Nephron progenitor cell (in vitro differentiated cells): Measurements from ENCODE around the gene COMT.

ENCODE experiments used
- DNase-seq: peaks from one replicate; pipeline ENCODE4 v3.0.0; 2021
- H3K27ac Mint-ChIP-seq: 2 replicates; pipeline ENCODE4 v1.8.0; 2021; ENCODE audit warnings: mild to moderate bottlenecking, moderate library complexity, mixed read lengths
- H3K27me3 Mint-ChIP-seq: 2 replicates; pipeline ENCODE4 v1.8.0; 2021; ENCODE audit warnings: mild to moderate bottlenecking, low read depth, mixed read lengths; ENCODE audit not compliant: poor library complexity
- H3K36me3 Mint-ChIP-seq: 2 replicates; pipeline ENCODE4 v1.8.0; 2021; ENCODE audit warnings: low read depth, mixed read lengths
- H3K4me1 Mint-ChIP-seq: 2 replicates; pipeline ENCODE4 v1.8.0; 2021; ENCODE audit warnings: mixed read lengths
- H3K4me3 Mint-ChIP-seq: 2 replicates; pipeline ENCODE4 v1.8.0; 2021; ENCODE audit warnings: mild to moderate bottlenecking, moderate library complexity, mixed read lengths
- H3K9me3 Mint-ChIP-seq: 2 replicates; pipeline ENCODE4 v1.8.0; 2021; ENCODE audit warnings: mild to moderate bottlenecking, moderate library complexity, mixed read lengths
- TF ChIP-seq, protein P1 (sequence below): fragments of 200-600 bp; sonication (generic); IDR thresholded peaks from 2 replicates; pipeline ENCODE4 v1.5.0; 2021; ENCODE audit warnings: antibody characterized with exemption

COMT gene

DNA sequence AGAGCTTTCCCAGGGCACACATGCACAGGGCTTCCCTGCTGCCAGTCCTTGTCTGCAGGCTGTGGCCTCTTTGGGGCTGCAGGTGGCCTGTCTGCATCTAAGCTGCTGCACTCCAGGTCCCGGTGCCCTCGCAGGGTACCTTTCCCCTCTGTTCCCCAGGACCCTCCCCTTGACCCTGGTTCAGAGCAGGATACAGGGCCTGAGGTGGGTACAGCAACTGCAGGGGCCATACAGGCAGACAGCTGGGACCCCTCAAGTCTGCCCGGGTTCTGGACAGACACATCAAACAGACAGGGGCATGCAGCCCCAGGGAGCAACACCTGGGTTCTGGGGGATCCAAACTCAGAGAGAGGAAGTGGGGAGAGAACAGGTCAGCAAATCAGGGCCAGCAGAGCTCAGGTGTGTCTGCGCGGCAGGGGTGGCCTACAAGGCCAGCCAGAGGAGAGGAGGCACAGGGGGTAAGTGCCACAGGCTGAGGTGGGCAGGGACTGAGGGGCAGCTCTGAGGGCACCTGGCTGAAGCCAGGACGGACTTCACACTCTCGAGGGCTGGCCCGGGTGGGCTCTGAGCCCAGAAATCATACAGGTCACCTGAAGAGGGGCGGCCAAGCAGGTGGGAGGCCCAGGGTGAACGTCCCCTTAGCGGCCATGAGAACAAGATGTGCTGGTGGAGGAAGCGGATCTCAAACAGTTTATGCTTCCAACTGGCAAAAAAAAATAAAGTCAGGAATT lies 29.9 kb upstream of the COMT start:
- peaks cover 15% of the 10 kb centered on the region for H3K9me3 Mint-ChIP-seq
- peaks cover 5% of the 10 kb centered on the region for H3K4me1 Mint-ChIP-seq
- no peak for DNase-seq
- TF ChIP-seq, protein P1, sequence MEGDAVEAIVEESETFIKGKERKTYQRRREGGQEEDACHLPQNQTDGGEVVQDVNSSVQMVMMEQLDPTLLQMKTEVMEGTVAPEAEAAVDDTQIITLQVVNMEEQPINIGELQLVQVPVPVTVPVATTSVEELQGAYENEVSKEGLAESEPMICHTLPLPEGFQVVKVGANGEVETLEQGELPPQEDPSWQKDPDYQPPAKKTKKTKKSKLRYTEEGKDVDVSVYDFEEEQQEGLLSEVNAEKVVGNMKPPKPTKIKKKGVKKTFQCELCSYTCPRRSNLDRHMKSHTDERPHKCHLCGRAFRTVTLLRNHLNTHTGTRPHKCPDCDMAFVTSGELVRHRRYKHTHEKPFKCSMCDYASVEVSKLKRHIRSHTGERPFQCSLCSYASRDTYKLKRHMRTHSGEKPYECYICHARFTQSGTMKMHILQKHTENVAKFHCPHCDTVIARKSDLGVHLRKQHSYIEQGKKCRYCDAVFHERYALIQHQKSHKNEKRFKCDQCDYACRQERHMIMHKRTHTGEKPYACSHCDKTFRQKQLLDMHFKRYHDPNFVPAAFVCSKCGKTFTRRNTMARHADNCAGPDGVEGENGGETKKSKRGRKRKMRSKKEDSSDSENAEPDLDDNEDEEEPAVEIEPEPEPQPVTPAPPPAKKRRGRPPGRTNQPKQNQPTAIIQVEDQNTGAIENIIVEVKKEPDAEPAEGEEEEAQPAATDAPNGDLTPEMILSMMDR: no peak
- no peak overlapping the region for H3K4me3 Mint-ChIP-seq
- peaks cover 25% of the 10 kb centered on the region for H3K27me3 Mint-ChIP-seq
- H3K27ac Mint-ChIP-seq: no peak overlapping the region
- peaks cover 29% of the 10 kb centered on the region for H3K36me3 Mint-ChIP-seq

DNA sequence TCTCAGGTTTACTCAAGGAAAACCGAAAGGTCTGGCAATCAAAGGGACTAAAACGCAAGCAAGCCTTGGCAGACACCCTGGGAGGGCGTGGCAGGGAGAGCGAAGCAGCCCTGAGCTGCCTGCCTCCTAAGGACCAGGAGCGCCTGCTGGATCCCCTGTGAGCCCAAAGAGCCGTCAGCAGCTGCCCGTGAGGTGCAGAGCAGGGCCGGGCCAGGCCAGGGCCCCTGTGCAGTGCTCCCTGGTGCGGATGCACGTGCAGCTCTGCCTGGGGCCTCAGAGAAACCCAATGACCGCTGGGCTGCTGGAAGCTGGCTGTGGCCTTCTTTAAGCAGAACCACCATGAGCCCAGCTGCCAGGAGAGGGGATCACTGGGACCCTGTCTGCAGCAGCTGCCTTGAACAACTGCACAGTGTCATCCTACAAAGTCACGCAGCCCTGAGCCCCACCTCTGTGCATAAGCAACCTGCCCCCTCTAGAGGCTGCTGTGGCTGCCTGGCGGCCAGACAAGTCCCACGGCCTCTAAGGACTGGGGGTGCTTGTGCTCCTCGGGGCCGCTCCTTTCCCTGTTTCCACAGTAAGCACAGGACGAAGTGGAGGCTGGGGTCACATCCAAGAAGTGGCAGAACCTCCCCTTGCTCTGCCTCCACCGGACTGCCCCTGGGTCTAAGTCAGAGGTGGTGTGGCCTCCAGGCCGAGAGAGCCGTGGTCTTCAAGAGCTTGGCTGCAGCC lies 29.1 kb upstream of the COMT start:
- TF ChIP-seq, protein P1: no peak
- Mint-ChIP-seq H3K4me3 (no peak overlapping the region), H3K36me3 (peaks cover 29% of the 10 kb centered on the region), H3K4me1 (peaks cover 5% of the 10 kb centered on the region), H3K27ac (no peak overlapping the region), H3K27me3 (peaks cover 27% of the 10 kb centered on the region), H3K9me3 (peaks cover 15% of the 10 kb centered on the region)
- DNase-seq: no peak

DNA sequence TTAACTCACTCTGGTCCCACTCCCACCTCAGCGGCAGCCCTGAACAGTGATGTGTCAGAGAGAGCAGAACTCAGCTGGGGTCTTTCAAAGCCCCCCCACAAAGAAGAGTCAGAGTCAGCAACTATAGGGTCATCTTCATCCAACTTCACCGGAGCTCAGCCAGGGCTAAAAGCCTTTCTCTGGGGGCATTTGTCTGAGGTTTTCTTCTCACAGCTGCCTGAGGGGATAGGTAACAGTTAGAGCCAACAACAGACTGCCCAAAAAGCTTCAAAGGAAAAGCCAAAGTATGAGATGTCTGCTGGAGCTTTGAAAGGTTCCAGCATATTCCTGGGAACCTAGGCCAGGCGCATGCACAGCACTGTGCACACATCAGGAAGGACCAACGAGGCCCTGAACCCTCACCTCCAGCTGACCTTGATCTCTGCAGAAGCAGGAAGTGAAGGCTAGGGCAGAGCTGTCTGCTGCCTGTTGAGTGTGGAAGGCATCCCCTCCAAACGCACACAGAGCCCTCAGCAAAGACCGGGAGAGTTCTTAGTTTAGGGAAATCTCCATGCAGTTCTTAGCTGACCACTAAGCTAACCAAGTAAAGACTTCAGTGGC lies 28.1 kb upstream of the COMT start:
- Mint-ChIP-seq H3K27me3 (peaks cover 27% of the 10 kb centered on the region), H3K27ac (no peak overlapping the region), H3K4me1 (peaks cover 5% of the 10 kb centered on the region), H3K4me3 (no peak overlapping the region), H3K9me3 (peaks cover 15% of the 10 kb centered on the region), H3K36me3 (peaks cover 29% of the 10 kb centered on the region)
- DNase-seq: no peak
- TF ChIP-seq, protein P1: no peak

DNA sequence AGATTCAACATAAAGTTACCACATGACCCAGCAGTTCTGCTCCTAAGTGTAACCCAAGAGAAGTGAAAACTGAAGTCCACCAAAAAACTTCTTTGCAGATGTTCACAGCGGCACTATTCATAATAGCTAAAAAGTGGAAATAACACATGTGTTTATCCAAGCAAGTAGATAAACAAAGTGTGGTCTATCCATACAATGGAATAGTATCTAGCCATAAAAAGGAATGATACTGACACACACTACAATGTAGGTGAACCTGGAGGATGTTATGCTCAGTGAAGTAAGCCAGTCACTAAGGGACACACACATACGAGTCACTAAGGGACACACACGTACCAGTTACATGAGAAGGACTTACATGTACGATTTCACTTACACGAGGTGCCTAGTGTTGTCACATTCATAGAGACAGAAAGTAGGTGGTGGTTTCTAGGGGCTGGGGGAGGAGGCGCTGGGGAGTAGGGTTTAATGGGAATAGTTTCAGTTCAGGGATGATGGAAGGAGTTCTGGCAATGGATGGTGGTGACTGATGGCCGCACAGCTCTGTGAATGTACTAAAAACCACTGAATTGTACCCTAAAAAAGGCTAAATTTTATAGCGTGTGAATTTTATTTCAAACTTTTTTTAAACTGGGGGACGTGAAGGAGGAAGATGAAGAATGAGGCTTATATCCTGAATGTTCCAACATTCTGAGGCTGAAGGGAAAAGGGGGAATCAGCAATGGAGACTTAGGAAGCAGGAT lies 27.2 kb upstream of the COMT start:
- no peak overlapping the region for H3K27ac Mint-ChIP-seq
- peaks cover 29% of the 10 kb centered on the region for H3K36me3 Mint-ChIP-seq
- no peak overlapping the region for H3K4me3 Mint-ChIP-seq
- H3K4me1 Mint-ChIP-seq: peaks cover 5% of the 10 kb centered on the region
- no peak for DNase-seq
- H3K27me3 Mint-ChIP-seq: peaks cover 25% of the 10 kb centered on the region
- peaks cover 15% of the 10 kb centered on the region for H3K9me3 Mint-ChIP-seq
- TF ChIP-seq, protein P1: no peak

DNA sequence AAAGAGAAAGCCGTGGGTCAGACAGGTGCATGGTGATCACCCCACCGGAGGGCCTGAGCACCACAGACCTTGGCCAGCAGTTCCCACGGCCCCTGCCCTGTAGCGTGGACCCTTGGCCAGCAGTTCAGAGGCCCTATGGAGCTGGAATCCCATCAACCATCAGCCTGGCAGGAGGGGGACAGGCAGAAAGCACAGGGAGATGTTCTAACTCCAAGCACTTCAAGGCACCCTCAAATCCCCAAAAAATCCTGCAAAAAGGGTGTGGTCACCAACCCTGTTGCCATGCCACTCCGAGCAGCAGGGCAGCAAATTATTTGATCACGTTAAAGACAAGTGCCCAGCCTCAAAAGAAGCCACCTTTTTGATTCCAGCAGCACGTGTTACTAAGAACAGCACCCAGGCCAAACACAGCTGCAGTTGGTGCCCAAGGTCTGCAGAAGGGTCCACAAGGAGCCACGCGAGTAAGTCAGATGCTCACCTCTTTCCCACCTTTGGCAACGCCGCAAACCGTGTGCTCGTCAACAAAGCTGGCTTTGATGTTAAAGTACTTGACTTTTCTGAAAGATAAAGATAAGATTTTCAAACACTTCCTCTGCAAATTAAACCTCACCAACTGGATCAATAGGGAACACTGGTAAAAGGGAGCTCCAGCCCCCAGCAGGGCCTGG lies 26.2 kb upstream of the COMT start:
- TF ChIP-seq, protein P1: no peak
- peaks cover 18% of the 10 kb centered on the region for H3K27me3 Mint-ChIP-seq
- H3K9me3 Mint-ChIP-seq: peaks cover 15% of the 10 kb centered on the region
- H3K27ac Mint-ChIP-seq: no peak overlapping the region
- peaks cover 29% of the 10 kb centered on the region for H3K36me3 Mint-ChIP-seq
- no peaks in the 10 kb centered on the region for H3K4me1 Mint-ChIP-seq
- no peak for DNase-seq
- H3K4me3 Mint-ChIP-seq: no peak overlapping the region
